Activated naive CD4-positive, alpha-beta T cell treated with anti-CD3 and anti-CD28 coated beads, Interleukin-2, amount 50 U/mL, for 16 hours (primary cell): Measurements from ENCODE around the gene LYPD6B.
A peak's percentile ranks its signal among the peaks of the same experiment; 100 is the strongest.

Experiments used
- DNase-seq: peaks from one replicate; pipeline ENCODE4 v3.0.0-alpha.2; 2020

LYPD6B gene

DNA sequence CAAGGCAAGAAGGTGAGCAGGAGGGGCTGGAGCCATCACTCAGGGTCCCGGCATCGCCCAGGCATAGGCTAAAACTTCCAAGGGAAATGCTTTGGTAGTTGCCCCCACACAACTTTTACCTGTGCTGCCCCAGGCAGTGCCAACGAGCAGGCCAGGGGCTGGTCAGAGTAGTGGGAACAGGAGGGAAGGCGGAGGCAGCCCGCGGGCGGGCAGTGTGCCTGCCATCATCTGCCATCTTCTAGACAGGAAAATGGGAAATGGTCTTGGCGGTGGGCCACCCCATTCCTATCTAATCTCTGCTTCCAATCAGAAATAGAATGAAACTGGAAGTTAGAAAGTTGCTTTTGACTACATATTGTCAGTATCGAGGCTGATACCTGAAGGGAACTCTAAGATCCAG is 26.0 kb upstream of the LYPD6B start:
- DNase-seq, result no peak

DNA sequence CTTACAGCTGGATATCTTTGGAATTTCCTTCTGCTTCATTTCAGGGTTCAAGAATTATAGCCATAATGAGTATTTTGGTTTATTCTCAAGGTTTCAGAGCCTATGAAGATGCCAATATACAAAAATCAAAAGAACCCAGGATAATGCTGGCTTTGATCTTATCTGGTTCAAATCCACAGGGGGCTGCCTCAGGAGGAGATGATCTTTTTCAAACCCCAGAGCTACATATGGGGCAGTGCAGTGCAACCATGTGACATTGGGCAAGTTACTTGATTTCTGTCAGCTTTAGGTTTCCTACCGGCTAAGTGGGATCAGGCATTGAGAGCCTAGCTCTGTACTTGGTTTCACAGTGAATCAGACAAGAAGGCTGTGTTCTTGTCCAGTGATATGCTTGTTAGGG is 23.0 kb upstream of the LYPD6B start:
- DNase-seq, result no peak

DNA sequence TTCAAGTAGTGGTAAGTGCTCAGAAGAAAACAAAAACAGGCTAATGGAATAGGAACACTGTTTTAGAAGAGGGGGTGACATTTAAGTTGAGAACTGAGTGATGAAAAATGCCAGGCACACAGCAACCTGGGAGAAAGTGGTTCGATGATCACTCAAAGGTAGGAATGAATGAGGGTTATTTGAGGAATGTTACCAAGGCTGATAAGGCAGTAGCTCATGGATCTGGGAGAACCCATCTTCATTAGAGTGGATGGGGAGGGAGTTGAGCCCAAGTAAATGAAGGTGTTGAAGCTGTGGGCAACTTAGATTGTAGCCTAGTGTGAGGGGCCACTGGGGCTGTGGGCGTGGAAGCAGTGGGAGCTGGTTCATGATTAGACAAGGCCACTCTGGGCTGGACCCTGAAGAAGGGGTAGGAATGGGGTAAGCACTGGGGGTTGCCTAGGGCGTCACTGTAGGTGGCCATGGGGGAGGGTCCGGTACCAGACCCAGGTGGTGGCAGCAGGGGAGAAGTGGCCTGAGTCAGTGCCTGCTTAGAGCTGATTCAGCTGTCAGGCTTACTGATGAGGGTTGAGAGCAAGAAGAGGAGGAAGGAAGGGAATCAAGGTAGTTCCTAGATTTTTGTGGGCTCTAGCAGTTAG is 22.5 kb upstream of the LYPD6B start:
- DNase-seq, result no peak

DNA sequence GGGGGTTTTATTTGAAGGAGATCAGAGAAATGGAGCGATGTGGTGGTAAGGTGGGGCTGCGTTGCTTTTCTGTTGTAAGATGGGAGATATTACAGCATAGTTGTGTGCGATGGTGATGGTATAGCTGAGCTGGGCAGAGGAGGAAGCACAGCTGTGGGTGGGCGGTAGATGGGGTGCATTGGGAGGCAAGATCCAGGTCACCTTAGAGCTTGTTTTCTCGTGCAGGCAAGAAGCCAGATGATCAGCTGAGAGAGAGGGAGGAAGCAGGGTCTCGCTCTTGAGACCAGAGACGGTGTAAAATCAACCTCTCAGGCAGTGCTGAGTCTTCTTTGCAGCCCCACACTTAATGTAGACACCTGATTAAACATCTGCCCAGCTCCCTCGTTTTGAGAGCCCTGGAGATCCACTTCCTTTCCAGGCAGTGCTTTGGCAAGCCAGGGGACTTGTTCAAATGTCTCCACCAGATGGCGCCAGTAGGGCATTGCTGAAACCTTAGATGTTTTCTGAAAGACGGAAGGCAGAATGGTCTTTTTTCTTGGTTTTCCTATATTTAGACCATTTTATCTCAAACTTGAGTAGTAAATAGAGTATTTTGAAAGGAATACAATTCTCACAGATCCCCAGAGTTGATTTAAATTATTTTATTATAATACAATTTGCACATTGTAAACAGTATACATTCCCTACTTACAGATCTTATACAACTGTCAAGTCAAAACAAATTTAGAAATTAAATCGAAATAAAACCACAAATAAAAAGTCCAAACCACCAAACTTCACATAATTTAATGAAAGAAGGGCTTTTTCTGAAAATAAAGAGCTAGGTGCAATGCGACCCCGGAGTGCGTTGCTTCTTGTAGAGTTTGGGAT is 21.1 kb upstream of the LYPD6B start:
- DNase-seq, result peak; percentile 72

DNA sequence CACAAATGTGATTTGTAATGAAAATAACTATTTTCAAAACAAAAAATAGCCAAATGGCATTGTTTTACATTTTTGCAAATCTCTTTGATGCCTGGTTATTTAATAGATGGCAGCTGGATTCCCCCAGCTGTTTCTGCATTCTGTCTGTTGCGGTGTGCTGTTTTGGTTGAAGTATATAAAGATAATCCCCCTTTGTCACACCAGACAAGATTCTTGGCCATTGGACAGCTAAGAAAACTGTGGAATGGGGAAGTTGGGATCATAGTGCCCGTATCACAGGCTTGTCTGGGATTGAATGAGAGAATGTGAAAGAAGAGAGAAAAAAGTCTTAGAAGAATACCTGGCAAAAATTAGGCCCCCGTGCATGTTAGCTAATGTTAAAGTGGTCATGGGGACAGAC is 19.5 kb upstream of the LYPD6B start:
- DNase-seq, result no peak

DNA sequence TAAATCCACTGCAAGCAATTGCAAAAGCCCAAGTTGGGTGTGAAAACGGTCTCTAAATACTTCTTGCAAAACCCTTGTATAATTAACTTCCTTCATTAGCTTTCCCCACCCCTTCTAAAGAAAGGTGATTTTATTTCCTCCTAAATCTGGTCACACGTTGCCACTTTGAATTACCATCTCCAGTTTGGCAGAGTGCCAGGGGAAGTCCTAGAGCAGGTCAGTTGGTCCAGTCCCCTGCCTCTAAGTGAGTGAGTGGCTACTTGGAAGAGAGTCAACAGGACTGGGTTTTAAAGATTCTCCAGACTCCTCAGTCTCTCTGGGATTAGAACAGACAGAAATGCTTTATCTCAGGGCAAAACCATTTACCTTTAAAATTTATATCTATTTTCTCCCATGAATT is 18.7 kb upstream of the LYPD6B start:
- DNase-seq, result no peak

DNA sequence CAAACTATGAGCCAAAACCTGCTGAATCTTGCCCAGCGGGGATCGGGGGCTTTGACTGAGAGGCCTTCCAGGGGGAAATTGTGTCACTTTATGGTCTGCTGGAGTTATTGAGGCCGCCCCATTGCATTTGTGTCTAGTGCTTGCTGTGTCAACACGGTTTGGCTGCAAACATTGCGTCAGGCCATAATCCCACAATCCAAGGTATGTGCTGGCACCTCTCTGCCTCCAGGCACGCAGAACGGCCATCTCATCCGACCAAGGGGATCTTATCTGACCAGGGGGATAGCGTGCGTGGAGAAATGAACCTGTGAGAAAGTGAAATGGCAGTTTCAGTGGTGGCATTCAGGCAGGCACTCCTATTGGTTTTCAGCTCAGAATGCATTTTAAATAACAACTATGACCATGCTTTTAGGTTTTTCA is 18.1 kb upstream of the LYPD6B start:
- DNase-seq, result no peak

DNA sequence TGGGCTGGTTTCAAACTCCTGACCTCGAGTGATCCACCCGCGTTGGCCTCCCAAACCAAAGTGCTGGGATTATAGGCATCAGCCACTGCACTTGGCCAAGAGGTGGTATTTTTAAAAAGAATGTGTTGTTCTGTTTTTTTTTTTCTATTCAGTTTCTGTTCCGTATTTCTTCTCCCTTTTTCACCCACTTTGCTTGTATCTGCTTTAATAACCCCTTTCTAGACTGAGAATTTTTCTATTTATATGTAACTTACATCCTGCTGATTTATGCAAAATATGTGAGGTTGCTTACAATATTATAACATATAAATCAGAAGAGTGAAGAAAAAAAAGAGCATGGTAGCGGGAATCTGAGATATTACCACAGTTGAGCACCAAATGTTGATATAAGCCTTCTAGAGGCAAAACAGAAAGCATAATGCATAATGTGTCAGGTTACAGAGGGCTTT is 17.2 kb upstream of the LYPD6B start:
- no peak for DNase-seq

DNA sequence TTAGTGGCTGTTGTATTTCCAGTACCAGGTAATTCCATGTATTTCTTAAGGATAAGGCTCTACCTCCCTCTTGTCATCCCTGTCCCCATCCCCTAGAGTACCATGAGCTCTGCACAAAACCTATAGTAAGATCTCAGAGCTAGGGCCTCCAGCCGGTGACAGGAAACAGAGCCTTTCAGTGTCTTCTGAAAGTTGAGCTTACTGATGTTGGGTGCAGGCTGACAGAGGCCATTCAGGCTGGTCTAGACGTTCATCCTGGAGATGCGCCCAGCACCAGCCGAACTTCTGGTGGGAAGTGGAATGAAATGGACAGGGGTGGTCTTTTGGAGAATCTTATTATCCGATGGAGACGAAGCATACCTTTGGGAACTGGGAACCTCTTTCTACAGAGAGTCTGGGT is 16.7 kb upstream of the LYPD6B start:
- no peak for DNase-seq

DNA sequence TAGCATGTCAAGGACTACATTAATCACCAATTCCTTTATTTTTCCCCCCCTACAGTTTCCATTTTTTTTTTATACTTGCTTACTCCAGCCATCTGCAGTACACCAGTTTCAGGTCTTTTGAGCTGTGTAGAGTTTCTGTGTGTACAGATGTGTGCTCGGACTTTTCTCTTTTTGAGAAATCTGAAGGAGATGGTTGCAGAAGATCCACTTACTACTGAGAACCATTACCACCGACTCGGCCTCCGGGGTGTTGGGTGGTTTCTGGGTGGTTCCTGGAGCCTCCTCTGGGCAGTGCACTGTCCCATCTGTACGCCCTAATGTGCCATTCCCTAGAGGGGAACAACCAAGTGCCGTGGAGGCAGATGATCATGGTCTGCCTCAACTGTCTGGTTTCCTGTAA is 15.4 kb upstream of the LYPD6B start:
- DNase-seq, result no peak

DNA sequence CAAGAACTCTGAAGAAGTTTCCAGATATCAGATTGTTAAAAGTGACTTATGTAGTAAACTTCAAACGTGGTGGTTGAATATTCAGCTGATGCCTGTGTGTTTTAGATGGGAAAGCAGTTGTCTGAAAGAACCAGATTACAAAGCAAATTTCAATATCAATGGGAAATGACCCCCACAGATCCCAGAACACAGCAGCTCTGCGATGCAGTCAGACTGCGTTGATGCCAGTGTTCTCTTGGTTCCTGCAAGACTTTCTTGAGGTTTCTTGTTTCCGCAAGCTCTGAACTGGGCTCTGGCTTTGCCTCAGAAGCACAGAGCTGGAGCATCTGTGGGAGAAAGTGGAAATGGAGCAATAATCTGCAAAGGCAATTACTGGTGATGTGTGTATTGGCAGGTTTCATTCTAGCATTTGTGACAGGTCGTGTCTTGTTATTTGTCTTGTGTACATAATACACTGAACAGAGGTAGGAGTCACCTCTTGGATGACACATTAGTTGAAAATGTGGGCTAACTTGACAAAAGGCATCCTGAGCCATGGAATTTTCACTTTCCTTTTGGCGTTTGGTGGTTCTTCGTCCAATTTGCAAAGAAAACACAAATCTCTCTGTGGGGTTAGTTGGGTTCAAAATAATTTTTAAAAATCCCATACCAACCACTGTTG is 10.8 kb upstream of the LYPD6B start:
- no peak for DNase-seq

DNA sequence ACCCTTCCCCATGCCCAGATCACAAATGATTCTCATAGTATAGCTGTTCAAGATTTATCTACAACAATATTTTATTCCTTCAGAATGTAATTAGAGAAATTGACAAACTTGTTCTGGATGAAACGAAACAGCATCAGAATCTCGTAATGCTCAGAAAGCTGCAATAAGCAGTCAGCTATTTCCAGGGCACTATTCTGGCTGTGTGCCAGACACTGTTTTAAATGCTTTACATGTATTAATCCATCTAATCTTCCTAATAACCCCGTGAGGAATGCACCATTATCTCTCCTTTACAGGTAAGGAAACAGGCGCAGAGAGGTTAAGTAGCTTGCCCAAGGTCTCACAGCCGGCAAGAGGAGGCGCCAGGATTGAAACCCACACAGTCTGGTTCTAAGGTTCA is 10.1 kb upstream of the LYPD6B start:
- DNase-seq, result no peak

DNA sequence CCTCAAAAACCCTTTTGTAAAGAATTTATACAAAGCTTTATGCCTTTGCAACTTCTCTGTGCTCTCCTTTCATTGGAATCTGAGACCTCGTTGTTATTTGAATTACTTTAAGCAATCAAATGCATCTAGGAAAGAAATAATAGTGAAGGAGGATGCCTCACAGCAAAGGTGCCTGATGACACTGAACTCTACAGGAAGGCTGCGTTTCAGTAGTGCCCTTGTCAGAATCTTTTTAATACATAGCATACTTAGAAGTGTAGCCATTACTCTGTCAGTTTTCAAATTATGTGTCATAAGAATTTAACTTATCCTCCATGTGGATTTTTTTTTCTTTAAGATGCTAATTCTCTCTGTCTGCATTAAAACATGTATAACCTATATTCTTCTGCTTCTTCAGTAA is 9.6 kb upstream of the LYPD6B start:
- no peak for DNase-seq

DNA sequence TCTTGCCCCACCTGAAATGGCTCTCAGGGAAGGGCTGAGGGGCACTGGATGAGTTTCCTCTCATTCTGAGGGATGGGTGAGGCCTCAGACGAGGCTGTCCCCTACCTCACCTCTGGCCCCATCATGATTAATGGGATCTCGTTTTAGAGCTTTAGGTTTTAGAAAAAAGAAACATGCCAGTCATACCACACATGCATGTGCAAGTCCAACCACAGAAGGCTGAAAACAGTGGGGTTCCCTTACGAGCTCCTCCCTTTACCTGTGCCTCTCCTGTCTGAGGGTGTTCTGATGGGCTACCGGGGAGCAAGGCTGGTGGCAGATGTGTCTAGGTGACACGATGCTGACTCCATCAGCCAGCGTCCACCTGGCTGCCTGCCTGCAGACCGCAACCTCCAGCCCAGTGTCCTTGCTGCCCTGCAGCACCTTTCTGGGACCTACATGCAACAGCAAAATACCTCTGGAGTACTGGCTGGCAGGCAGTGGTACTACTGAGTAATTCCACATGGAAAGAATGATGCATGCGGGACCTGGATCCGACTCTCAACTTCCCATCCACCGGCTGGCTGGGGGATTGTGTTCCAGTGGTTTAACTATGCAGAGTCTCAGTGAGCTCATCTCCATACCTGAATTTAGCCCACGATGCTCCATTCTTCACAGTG is 9.1 kb upstream of the LYPD6B start:
- no peak for DNase-seq

DNA sequence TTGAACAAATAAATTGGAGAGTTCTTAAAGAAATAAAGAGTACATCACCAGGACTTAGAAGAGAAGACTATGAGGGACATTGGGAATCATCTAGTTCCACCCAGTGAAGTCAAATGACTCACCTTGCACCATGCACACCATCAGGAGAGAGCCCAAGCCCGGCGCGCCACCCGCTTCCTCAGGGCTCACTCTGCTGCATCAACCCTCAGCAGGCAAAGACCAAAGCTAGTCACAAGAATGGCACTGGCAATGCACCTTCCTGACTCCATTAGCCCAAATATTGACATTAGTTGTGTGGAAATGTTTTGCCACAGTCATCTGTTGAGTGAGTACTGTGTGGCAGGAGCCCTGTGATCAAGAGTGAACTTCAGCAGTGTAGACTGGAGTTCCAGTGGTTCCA is 7.1 kb upstream of the LYPD6B start:
- no peak for DNase-seq

DNA sequence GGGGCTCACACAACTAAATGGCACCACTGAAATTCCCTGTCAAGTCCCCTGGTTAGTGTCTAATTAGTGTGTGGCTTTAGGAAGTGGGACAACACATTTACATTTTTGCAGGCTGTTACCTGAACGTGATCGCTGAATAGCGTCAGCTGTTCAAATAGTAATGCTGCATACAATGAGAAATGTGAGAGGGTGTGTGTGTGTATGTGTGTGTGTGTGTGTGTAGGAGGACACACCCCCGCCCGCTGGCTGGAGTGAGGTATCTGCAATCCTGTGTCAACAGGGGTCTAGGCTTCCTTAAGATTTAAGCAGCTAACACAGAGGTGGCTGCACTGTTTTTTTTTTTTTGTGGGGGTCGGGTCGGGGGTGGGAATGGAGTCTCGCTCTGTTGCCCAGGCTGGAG is 4.8 kb upstream of the LYPD6B start:
- DNase-seq, result no peak

DNA sequence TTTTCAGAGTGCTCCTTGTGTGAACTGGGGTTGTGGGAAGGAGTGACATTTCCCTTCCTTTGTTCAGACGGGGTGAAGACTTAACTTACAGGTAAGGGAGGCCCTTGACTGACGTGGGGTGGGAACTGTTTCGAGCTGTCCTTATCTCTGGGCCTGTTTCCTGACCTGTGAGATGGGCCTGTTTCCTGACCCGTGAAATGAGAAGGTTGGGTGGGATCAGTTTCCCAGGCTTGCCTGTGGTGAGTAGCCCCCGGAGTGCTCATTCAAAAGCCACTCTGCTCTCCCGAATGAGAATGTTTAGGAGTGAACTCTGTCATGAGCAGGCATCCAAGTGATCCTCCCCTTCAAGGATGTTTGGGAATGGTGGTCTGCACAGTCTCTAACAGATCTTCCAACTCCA is 4.1 kb upstream of the LYPD6B start:
- no peak for DNase-seq

DNA sequence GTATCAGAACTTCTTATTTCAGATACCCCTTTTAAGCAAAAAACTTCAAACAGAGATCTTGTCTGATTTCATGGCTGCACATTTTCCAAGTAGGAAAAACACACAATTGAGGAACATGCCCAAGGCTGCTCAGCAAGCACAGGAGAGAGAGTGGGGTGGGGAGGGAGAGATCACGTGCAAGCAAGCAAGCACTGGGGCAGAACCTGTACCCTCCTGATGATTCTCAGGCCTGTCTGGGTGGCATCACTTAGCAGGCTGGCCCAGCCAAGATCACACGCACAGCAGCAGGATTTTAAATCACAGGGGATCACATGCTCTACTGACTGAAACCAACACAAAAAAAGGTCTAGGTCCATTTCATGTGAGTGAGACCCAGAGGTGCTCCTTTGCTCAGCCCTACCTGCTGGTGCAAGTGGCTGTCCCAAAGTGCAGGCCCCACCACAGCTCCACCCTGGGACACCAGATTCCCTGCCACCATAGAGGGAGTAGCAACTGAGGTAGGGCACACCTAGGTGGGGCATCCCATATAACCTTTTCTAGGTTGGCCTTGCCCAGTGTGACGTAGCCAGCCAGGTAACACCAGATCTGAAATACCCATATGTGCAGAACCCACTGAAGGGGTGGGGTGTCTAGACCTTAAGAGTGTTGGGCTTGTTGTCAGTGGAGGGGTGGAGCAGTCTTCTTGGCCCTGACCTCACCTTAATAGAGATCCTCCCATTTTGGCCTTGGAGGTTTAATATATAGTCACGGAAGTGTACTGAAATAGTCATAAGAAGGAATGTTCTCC is 1.8 kb upstream of the LYPD6B start:
- no peak for DNase-seq

DNA sequence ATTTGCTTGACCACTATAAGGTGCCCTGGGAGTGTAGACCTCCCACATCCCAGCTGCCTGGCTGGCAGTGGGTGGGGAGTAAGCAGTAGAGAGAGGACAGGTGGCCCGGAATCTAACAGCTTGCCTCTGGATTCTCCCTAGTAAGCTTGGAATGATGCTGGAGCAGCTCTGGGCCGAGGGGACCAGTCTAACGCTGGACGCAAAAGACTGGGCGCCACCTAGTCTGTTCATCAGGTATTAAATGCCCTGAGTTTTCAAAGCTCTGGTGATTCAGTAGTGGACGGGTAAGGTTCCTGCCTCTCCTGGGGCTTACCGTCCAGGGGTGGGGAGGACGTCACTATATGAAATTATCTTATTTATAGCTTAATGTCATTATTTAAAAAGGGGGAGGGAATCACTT is 648 bp upstream of the LYPD6B start:
- DNase-seq, result no peak

DNA sequence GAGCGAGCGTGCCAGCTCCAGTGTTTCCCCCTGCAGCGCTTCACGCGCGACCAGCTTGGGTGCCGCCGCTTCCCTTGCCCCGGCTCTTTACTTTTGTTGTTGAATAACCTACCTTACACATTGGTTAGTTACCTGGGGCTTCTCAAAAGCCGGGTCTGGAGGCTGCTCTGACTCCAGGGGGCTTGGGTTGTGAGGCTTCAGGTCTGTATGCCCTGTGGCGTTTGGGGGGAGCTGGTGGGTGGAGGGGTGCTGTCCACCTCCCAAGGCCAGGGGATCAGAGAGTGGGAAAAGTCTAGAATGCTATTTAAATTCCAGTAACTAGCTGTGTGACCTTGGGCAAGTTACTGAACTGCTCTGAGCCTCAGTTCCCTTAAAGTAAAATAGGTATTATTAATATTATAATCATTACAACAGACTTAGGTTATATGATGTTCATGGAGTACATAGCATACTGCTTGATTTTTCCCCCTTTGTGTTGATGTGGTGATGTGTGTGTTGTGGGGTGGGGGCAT is 770 bp downstream of the LYPD6B start:
- DNase-seq, result no peak

DNA sequence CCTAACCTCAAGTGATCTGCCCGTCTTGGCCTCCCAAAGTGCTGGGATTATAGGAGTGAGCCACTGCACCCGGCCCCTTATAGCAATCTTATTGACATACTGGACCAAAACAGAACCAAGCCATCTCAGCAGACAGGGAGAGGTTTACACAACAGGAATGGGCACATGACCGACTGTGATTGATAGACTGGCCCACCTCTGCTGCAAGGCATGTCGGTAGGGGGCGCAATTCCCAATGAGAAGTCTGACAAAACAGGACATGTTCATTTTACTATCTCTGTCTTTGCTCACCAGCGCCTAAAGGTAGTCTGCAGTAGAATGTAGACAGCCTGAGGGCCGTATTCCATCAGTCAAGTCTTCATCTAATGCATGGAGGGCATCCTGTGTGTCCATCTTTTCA is 2.0 kb downstream of the LYPD6B start:
- DNase-seq, result peak; percentile 21

DNA sequence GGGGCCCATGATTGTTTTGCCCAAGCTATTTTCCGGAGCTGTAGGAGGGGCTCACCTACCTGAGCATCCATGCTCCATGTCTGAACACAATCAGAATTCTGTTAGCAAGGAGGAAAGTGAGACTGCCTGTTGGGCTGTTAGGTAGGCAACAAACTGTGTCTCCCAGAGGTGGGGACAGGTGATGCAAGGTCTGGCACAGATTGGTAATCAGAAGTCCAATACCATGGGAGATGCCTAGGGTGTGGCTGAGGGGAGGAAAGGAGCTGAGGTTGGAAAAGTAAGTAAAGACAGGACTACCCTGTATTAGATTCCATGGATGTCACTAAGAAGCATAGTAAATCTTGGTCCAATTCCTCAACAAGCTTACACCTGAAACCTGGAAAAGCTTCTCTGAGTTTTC is 3.0 kb downstream of the LYPD6B start:
- DNase-seq, result no peak

DNA sequence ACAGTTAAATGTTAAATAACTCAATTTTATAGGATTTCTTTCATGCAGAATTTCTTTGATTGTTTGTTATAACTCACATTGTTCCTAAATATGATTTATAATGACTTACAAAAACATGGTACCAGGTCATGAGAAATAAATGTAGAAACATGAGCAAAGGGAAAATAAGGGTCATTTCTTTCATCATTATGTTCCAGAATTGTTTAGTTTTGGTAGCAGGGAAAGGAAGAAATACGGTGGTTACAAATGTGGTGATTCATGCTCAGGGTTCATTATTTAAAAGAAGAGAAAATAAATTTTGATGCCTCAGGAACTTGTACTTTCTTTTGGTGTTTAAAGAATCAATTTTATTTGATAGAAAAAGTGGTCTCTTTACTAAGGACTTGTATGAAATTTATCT is 4.4 kb downstream of the LYPD6B start:
- DNase-seq, result no peak
